NCI-H460 (cell line): ENCODE data around the gene OR51F2. TPM values are rescaled to one million over a fixed set of nuclear protein-coding genes. Genes with fewer than 3 reads are reported as not detected.
"Not testable (repeated sequence)": the region's sequence is repeated elsewhere in the genome, so short reads cannot be mapped to it uniquely, and the experiment has no call there.

Experiments used
- DNase-seq: peaks from one replicate; pipeline ENCODE4 v3.0.0-alpha.2; 2016; ENCODE audit warnings: low read depth; ENCODE audit errors: extremely low read depth
- polyA plus RNA-seq: library from polyadenylated mRNA; depleted of rRNA; stranded (reverse); fragments of >200 nt; gene quantifications from 2 replicates; pipeline ENCODE4 v1.2.3, GENCODE V29; 2014; cell fraction: nucleus; rRNA removed
- total RNA-seq: library from RNA; depleted of rRNA; stranded (reverse); fragments of >200 nt; shearing (Covaris generic); gene quantifications from 2 replicates; pipeline ENCODE4 v1.2.3, GENCODE V29; 2014; rRNA removed

OR51F2 gene, protein sequence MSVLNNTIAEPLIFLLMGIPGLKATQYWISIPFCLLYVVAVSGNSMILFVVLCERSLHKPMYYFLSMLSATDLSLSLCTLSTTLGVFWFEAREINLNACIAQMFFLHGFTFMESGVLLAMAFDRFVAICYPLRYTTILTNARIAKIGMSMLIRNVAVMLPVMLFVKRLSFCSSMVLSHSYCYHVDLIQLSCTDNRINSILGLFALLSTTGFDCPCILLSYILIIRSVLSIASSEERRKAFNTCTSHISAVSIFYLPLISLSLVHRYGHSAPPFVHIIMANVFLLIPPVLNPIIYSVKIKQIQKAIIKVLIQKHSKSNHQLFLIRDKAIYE
- not detected in 2 replicates for total RNA-seq
- polyA plus RNA-seq, result not detected in 2 replicates

DNA sequence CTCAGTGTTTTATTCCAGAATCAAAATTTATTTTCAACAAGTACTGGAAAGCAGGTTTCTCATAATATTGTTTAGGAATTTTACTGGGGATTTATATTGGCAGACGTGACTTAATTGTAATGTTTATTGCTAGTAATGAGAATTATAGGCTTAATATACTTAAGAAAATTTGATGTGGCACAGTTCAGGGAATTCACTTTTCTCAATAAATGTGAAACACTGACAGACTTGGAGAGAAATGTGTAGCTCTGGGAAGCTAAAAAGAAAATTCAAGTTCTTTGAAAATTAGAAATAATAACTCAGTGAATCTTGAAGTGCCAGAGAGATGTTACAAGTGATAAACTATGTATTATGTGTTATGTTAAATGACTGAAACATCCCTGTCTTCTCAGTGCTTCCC is at the start of gene OR51F2:
Gene OR51F2 (plus strand): TSS at position 301 of the 400 bp plus-strand sequence. CDS start 101 bp downstream, outside the sequence.
- no peak for DNase-seq

DNA sequence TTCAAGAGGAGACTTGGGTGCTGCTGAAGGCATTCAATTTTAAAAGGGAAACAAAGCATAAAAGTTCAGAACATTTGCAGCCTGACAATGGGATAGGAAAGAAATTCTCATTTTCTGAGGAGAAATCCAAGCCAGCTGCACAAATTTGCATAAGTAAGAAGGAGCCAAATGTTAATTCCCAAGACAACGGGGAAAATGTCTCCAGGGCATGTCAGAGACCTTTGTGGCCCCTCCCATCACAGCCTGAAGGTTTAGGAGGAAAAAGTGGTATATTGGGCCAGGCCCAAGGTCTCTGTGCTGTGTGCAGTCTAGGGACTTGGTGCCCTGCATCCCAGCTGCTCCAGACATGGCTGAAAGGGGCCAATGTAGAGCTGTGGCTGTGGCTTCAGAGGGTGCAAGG is 38.7 kb upstream of the OR51F2 start:
- DNase-seq, result no peak

DNA sequence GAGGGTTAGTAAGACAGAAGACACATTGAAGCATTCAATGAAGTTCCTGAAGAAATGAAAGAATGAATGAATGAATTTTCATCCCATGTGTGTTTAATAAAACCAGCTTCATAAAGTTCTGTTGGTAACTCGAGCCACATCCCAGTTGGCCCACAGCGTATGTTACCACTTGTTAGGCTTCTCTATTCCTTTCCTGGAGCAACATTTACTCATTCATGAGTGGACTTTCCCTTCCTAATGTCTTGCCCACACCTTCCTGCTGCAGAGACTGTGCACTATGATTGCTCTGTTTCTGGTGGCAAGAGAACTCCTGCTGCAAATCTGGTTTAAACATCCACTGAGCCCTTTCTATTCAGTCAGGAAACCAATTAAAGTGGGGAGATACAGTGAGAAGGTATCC is 23.9 kb upstream of the OR51F2 start:
- no peak for DNase-seq

DNA sequence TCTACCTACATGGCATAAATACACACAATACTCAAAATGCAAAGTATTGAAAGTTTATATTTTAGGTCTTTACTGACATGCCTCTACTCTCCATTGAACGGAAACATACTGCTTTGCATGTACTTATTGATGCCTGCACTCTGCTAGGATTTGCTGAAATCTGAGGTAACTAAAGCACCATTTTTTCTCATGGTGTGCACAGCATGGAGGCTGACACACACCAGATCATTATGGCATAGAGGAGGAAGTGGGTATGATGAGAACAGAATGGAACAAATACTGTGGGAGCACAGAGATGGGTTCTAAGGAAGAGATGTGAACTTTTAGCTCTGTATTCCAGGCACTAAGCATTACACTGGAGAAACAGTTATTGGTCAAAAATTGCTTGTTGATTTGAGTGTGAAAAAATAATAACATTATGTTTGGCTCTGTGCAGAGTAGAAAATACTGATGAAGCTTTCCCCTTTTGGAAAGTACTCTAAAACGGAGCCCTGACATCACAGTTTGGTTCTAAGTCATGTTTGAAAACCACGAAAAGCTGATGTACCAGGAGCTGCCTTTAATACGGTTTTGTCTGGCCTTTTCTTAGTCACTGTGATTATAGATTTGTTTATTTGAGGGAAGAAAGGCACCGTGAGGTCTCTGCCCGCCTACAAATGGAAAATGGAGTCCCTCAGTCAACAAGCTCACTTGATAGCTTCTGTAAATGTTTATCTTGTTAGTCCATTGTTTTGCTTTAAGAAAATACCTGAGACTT is 22.5 kb upstream of the OR51F2 start:
- no peak for DNase-seq

DNA sequence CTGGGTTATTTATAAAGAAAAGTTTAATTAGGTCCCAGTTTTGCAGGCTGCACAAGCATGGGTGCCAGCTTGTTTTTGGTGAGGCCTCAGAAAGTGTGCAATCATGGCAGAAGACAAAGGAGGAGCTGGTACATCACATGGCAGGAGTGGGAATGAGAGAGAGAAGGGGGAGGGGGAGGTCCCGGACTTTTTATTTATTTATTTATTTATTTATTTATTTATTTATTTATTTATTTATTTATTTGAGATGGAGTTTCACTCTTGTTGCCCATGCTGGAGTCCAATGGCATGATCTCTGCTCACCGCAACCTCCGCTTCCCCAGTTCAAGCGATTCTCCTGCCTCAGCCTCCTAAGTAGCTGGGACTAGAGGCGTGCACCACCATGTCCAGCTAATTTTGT is 19.8 kb upstream of the OR51F2 start:
- DNase-seq, result not testable (repeated sequence)

DNA sequence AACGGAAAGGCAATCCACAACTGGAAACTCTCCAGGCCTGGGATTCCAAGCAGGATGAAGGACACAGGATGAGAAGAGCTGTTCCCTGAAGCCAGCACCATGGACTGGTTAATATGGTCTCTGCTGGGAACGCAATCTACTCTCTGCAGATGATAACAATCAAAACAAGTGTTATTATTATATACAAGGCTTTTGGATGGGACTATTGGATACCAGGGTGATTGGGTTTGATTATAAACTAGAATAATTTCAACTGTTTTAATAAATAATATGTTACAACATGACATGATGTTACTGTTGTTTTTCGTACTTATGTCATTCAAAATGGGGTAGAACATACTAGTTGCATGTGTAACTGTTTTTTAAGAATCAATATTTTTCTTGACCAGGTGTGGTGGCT is 16.8 kb upstream of the OR51F2 start, which contains the start of gene OR52R1:
Gene OR52R1 (minus strand): TSS at position 101 of the 400 bp plus-strand sequence. CDS start 0 bp downstream, at position 101.
- DNase-seq, result no peak

DNA sequence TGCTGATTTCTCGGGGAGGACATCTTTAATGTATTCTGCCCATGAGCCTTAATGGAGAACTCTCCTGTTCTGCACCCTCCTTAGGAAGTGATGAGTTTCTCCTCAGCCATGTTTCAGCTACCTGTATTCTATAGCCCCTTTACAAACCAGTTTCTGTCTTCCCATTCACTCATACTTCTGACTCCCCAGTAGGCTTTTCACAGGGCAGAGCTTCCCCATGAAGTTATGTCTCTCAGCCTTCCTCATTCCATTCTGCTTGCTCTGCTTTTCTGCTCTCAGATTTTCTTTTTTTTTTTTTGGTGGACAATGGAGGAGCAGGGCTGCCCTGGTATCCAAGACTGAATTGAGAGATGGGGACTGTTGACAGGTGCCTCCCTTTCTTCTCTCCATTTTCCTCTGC is 12.6 kb upstream of the OR51F2 start:
- DNase-seq, result no peak

DNA sequence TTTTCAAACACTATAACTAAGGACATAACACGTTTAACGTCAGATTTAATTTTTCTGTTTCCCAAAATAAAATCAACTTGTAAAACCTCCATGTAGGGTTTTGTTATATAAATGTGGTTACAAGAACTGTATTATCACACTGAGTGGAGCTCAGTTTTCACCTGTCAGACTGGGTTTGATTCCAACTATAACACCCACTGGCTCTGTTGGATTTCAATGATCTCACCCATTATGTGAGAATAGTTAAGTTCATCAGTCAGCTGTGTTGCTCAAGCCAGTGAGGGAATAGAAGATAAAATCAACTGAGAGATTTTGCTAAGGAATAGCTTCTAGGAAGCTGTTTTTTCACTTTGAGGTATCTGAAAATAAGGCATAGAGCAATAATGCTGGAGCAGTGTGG is 11.9 kb upstream of the OR51F2 start:
- DNase-seq, result no peak

DNA sequence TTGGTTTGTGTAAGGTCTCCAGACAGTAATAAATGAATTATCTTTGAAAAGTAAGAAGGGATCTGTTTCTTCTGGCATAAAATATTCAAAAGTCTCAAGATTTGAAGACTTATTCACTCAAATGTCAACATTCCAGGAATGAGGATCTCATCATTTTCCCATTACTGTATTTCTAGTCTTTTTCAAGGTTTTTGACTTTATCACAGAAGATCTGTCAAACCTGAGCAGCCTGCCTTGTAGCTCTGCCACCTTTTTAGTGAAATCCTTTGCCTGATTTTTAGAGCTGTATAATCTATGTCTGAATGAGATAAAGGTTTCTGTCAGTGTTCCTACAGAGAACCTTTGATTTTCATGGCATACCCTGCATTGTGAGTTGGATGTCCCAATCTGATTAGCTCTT is 4.0 kb downstream of the OR51F2 start:
- no peak for DNase-seq

DNA sequence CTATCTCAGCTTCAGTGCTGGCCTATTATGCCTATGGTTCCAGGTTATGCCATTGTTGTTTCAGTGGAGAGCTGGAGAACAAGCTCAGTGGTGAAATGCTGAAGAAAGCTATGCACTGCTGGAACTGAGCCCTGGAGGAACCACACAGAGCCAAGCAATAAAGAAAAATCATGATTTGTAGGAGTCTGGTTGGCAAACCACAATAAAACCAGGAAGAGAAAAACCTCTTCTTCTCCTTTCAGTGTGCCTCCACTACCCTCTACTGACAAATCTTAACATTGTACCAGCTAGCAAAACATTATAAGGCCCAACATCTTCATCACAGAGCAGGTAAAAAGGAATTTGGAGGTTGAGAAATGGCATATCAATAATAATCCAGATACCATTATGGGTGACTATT is 5.3 kb downstream of the OR51F2 start:
- no peak for DNase-seq

DNA sequence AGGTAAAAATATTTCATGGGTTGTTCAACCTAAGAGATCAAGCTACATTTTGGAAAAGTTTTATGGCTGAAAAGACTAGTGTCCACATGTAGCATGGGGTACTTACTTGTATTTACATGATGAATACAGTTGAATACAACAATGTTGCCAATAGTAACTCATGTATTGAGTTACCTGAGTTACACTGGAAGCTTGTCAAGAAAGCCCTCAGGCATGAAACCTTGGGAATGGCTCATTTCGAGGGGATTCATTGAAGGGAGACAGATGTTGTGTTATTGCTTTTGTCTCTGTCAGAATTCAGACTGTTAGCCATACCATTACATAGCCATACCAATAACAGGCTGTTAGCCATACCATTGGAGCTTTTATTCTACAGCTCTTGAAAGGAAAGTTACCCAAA is 9.2 kb downstream of the OR51F2 start:
- no peak for DNase-seq

DNA sequence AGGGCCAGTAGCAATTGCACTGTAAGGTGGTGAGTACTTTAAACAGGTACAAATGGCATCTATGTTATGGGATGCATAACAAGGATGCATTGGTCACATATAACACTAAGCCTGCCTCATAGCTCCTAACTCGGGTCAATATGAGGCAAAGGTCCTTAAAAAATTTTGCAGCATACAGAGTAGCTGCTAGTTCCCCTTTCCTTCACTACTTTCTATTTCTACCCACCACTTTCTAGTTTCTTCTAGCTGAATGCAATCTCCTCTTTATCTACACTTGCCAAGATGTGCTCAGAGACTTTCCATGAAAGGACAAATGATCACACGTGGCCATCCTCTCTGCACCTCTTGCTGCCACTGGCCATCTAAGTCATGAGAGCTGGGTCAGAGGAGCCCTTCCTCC is 9.8 kb downstream of the OR51F2 start:
- DNase-seq, result no peak

DNA sequence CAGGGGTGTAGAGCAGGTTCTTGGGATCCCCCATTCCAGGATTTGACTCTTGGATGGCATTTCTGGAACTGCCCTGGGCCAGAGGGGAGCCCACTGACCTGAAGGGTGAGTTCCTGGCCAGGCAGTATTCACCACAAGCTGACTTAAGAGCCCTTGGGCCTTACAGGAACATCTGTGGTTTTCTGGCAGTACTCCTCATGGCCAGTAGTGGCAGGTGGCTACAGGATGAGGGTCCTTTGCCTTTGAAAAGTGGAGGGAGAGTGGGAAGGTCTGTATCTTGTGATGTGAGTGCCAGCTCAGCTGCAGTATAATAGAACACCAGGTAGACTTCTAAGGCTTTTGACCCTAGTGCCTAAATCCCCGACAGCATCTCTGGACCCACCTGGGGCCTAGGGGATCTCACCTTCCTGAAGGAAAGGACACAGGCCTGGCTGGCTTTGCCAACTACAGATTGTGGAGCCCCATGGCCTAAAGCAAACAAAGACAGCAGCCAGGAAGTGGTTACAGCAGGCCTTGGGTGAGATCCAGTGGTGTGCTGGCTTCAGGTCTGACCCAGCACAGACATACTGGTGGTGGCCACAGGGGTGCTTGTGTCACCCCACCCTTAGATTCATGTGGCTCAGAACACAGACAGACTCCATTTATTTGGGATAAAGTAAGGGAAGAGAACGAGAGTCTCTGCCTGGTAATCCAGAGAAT is 18.9 kb downstream of the OR51F2 start:
- DNase-seq, result no peak

DNA sequence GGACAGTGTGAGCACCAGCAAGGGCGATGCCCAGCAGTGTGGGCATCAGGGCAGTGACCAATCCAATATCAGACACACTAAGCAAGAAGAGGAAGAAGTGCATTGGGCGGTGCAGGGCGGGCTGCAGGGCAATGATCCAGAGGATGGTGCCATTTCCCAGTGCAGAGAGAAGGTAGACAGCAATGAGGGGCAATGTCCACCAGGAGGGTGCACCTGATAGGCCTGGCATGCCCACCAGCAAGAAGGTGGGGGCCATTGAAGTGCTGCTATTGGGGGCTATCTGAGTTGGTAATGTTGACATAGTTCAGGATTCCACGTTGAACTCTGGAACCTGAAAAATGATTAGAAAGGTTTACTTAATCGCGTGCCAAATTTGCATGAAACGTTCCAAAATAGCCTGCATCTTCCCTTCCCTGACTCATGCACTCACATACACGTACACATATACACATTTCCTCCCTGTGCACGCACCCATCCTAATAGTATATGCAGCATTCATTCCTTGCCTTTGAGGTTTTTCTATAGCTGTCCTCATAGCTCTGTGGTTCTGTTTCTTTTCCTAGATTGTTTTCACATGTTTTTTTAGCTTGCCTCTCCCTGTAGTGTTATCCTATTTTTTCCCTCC is 27.9 kb downstream of the OR51F2 start, which contains the start of gene OR51S1:
Gene OR51S1 (minus strand): TSS at position 301 of the 625 bp plus-strand sequence. CDS start 0 bp downstream, at position 301.
- DNase-seq, result no peak

DNA sequence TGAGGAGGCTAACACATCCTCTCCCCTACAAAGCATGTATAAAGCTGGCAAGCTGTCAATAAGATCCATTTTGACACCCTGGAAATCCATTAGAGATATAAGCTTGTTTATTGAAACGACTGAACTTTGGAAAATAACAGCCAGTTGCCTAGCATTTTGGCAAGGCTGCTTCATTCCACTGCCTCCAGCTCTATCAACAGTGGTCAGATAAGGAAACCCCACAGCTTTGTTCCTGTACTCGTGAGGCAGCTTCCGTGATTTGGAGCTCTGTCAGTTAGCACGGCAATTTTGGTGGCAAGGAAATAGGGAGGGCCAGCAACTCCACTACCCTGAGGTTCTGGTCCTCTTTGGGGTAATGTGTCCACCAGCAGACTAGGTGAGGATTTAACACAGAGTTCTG is 29.9 kb downstream of the OR51F2 start:
- DNase-seq, result no peak

DNA sequence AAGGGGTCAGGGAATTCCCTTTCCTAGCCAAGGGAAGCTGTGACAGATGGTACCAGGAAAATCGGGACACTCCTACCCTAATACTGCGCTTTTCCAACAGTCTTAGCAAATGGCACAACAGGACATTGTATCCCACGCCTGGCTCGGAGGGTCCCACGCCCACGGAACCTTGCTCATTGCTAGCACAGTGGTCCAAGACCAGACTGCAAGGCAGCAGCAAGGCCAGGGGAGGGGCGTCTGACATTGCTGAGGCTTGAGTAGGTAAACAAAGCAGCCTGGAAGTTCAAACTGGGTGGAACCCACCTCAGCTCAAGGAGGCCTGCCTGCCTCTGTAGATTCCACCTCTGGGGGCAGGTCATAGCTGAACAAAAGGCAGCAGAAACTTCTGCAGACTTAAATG is 33.2 kb downstream of the OR51F2 start:
- DNase-seq, result not testable (repeated sequence)

DNA sequence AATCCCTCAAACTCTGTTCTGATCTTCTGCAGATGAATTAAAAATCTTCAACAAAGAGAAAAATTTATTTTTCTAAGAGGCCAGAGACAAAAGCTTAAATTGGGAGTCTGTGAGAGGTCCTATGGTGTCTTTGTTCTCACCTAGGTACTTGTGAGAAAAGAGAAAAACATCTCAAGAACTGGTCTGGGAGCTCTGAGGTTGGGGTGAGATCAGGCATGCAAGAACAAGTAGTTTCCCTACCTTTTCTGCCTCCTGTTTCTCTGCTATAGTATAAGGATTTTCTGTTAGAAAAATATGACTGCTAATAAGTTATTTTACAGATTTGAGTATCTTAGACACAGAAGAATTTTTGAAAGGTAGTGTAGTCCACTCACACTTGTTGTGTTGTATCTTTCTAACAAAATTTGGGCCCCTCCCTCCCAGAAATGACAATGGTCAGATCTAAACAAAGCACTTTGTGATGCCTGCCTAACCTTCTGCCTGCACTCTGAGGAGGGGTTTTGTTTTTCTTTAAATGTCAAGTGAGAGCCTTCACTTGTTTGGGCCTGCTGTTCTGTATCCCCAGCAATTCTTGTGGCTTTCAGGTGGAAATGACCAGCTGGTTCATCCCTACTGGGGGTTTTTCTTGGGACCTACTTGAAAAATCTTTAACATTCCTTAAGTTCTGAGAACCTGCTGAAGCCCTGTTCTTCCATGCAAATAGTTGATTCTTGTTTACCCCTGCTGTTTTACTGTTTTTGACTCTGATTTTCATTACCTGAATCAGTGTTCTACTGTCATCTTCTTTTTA is 41.5 kb downstream of the OR51F2 start:
- DNase-seq, result no peak

DNA sequence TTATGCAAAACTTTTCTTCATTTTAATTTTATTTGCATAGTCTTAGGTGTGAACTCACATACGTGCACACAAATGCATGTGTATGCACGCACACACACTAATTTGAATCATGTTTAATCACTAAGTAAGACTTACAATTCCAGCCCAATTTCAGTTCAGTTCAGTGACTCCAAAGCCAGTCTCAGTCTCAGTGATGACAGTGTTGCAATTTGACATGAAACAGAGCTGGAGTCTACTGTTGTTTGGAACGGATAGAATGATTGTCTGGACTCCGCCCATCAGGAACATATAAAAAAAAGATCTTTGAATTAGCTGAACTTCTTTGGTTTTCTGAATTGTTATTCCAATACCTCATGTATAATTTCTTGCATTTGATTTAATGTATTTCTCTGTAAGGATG is 42.8 kb downstream of the OR51F2 start:
- no peak for DNase-seq

DNA sequence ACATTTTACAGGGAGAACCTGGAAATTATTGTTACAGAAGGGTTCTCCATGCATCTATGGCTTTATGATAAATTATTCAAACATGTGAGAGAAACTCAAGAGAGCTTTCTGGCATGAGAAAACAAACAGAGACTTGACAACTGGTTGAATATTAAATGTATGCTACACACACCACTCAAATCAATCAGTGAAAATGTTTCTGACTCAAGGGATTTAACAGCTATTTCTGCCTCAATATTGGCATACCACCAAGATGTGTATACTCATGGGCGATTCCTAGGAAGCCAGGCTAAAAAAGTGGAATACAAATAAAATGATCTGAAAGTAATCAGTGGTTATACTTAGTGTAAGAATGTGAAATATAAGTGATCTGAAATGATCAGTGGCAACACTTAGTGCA is 44.7 kb downstream of the OR51F2 start:
- DNase-seq, result no peak
